ENCODE results near the gene PLA2G15. TPM values are rescaled to one million over a fixed set of nuclear protein-coding genes. Genes with fewer than 3 reads are reported as not detected.

PLA2G15 gene
- polyA plus RNA-seq, 2 of the 4 experiments (the other 2 are of a cell fraction) = 4.8 to 8.7 TPM

DNA sequence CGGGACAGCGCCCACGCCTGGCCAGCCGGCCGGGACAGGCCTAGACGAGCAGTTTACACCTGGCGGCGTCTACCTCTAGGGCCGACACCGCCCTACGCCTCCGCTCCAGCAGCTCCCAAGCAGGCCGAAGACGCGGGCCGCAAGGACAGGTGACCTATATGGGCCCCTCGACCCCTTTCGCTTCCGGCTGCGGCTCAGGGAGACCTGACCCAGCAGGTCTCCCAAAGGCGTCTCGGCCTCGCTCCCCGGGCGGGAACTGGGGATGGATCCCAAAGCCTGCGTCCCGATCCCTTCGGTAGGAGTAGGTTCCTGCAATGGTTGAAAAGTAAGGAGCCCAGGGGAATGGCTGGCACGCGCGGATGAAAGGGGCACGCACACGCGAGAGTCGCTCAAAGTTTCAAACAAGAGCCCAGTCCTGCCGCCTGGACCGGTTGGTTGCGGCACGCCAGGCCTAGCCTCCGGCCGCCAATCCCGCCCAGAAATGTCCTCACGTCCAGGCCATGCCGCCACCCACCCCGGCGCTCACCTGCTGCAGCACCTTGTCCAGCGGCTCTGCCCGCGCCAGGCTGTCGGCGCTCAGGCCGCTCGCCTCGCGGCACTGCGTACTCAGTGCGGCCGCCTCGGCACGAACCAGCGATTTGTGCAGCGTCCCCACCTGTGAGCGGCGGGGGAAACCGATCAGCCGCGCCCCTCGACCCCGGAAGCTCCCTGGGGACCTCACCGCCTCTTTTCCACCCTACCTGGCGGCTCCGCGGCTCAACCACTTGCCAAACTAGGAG, 9.9 kb upstream of the PLA2G15 start:
- 96% methylated on average over 64 of the region's 73 CpGs for WGBS (ENCODE audit: missing lambda C conversion rate)
- H3K27ac ChIP-seq = no peak overlapping the region
- FAIRE-seq (no peak), ATAC-seq (no peak), DNase-seq (ENCODE audit: low read depth in 1 of 2, low spot score in 1 of 2) (no peak)
- H3K9me3 ChIP-seq = no peaks in the 10 kb centered on the region
- H3K4me2 ChIP-seq = no peak overlapping the region
- H3K4me1 ChIP-seq = peaks cover 15% of the 10 kb centered on the region
- CTCF ChIA-PET = interaction anchor here (0.5 to 1.1 kb wide), 3 partner anchors 21 to 1167 kb away, joined by 3 to 4 read pairs (median 4); no protein-coding TSS in a partner anchor
- H3K4me3 ChIP-seq = no peak overlapping the region
- TF ChIP-seq JUN (IDR thresholded peaks at IDR 0.05) (no peak), CHD2 (IDR thresholded peaks at IDR 0.05; ENCODE audit: low read length, partially characterized antibody) (no peak), ZSCAN20 (CRISPR knock-in tag; IDR thresholded peaks at IDR 0.05) (no peak), FOSL2 (IDR thresholded peaks at IDR 0.05) (no peak), FOSL2 (CRISPR knock-in tag; IDR thresholded peaks at IDR 0.05) (no peak), RFX5 (IDR thresholded peaks at IDR 0.05) (no peak), EP300 (IDR thresholded peaks at IDR 0.05) (no peak), NR3C1 (IDR thresholded peaks at IDR 0.05) (no peak), KDM1A (IDR thresholded peaks at IDR 0.05; ENCODE audit: low read depth) (no peak), NPAS2 (CRISPR knock-in tag; IDR thresholded peaks at IDR 0.05; ENCODE audit: borderline replicate concordance) (no peak), SMC3 (IDR thresholded peaks at IDR 0.05) (no peak), ZFP36 (IDR thresholded peaks at IDR 0.05; ENCODE audit: borderline replicate concordance, partially characterized antibody) (no peak), PHF8 (IDR thresholded peaks at IDR 0.05; ENCODE audit: borderline replicate concordance, low read depth) (no peak), MAZ (IDR thresholded peaks at IDR 0.05; ENCODE audit: borderline replicate concordance, low read depth, low read length) (no peak)
- TF ChIP-seq, protein P1, sequence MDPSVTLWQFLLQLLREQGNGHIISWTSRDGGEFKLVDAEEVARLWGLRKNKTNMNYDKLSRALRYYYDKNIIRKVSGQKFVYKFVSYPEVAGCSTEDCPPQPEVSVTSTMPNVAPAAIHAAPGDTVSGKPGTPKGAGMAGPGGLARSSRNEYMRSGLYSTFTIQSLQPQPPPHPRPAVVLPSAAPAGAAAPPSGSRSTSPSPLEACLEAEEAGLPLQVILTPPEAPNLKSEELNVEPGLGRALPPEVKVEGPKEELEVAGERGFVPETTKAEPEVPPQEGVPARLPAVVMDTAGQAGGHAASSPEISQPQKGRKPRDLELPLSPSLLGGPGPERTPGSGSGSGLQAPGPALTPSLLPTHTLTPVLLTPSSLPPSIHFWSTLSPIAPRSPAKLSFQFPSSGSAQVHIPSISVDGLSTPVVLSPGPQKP (IDR thresholded peaks at IDR 0.05; ENCODE audit: low read depth, low read length) = no peak
- TF ChIP-seq, protein P2, sequence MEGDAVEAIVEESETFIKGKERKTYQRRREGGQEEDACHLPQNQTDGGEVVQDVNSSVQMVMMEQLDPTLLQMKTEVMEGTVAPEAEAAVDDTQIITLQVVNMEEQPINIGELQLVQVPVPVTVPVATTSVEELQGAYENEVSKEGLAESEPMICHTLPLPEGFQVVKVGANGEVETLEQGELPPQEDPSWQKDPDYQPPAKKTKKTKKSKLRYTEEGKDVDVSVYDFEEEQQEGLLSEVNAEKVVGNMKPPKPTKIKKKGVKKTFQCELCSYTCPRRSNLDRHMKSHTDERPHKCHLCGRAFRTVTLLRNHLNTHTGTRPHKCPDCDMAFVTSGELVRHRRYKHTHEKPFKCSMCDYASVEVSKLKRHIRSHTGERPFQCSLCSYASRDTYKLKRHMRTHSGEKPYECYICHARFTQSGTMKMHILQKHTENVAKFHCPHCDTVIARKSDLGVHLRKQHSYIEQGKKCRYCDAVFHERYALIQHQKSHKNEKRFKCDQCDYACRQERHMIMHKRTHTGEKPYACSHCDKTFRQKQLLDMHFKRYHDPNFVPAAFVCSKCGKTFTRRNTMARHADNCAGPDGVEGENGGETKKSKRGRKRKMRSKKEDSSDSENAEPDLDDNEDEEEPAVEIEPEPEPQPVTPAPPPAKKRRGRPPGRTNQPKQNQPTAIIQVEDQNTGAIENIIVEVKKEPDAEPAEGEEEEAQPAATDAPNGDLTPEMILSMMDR (IDR thresholded peaks at IDR 0.05) = no peak
- TF ChIP-seq, protein P3, sequence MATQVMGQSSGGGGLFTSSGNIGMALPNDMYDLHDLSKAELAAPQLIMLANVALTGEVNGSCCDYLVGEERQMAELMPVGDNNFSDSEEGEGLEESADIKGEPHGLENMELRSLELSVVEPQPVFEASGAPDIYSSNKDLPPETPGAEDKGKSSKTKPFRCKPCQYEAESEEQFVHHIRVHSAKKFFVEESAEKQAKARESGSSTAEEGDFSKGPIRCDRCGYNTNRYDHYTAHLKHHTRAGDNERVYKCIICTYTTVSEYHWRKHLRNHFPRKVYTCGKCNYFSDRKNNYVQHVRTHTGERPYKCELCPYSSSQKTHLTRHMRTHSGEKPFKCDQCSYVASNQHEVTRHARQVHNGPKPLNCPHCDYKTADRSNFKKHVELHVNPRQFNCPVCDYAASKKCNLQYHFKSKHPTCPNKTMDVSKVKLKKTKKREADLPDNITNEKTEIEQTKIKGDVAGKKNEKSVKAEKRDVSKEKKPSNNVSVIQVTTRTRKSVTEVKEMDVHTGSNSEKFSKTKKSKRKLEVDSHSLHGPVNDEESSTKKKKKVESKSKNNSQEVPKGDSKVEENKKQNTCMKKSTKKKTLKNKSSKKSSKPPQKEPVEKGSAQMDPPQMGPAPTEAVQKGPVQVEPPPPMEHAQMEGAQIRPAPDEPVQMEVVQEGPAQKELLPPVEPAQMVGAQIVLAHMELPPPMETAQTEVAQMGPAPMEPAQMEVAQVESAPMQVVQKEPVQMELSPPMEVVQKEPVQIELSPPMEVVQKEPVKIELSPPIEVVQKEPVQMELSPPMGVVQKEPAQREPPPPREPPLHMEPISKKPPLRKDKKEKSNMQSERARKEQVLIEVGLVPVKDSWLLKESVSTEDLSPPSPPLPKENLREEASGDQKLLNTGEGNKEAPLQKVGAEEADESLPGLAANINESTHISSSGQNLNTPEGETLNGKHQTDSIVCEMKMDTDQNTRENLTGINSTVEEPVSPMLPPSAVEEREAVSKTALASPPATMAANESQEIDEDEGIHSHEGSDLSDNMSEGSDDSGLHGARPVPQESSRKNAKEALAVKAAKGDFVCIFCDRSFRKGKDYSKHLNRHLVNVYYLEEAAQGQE (IDR thresholded peaks at IDR 0.05) = no peak
- TF ChIP-seq, protein P4, sequence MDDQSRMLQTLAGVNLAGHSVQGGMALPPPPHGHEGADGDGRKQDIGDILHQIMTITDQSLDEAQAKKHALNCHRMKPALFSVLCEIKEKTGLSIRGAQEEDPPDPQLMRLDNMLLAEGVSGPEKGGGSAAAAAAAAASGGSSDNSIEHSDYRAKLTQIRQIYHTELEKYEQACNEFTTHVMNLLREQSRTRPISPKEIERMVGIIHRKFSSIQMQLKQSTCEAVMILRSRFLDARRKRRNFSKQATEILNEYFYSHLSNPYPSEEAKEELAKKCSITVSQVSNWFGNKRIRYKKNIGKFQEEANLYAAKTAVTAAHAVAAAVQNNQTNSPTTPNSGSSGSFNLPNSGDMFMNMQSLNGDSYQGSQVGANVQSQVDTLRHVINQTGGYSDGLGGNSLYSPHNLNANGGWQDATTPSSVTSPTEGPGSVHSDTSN (IDR thresholded peaks at IDR 0.05) = no peak
- TF ChIP-seq, protein P5, sequence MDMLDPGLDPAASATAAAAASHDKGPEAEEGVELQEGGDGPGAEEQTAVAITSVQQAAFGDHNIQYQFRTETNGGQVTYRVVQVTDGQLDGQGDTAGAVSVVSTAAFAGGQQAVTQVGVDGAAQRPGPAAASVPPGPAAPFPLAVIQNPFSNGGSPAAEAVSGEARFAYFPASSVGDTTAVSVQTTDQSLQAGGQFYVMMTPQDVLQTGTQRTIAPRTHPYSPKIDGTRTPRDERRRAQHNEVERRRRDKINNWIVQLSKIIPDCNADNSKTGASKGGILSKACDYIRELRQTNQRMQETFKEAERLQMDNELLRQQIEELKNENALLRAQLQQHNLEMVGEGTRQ (IDR thresholded peaks at IDR 0.05) = no peak
- TF ChIP-seq, protein P6, sequence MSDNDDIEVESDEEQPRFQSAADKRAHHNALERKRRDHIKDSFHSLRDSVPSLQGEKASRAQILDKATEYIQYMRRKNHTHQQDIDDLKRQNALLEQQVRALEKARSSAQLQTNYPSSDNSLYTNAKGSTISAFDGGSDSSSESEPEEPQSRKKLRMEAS (IDR thresholded peaks at IDR 0.05) = no peak
- POLR2A ChIA-PET = no interaction called here
